H7 (cell line): ENCODE results near the gene TMEM170B. TPM values are rescaled to one million over a fixed set of nuclear protein-coding genes. Genes with fewer than 3 reads are reported as not detected.
"Not testable (repeated sequence)": the region's sequence is repeated elsewhere in the genome, so short reads cannot be mapped to it uniquely, and the experiment has no call there.

Experiments
- DNase-seq: peaks from one replicate; pipeline ENCODE4 v3.0.0; 2012
- H3K27me3 ChIP-seq: 2 replicates; pipeline ENCODE4 v1.6.0; 2011; ENCODE audit warnings: mild to moderate bottlenecking, low read length; ENCODE audit not compliant: control insufficient read depth, insufficient read depth
- H3K36me3 ChIP-seq: replicated peaks from 2 replicates; pipeline ENCODE4 v1.5.1; 2011; ENCODE audit warnings: low read length; ENCODE audit not compliant: control insufficient read depth, insufficient read depth
- H3K4me3 ChIP-seq: 2 replicates; pipeline ENCODE4 v1.5.1; 2011; ENCODE audit warnings: low read depth, mild to moderate bottlenecking, control low read depth, low read length, moderate library complexity; ENCODE audit not compliant: insufficient read depth
- total RNA-seq: library from RNA; depleted of rRNA; stranded (reverse); fragments of >200 nt; shearing (Covaris generic); gene quantifications from 2 replicates; pipeline ENCODE4 v1.2.3, GENCODE V29; 2014

Gene TMEM170B
- total RNA-seq, 1 experiment from 2014 or later = 1.5 TPM

GRCh38 chr6:11547846-11548245, 10.3 kb downstream of the TMEM170B start:
- H3K36me3 ChIP-seq, DNase-seq, H3K4me3 ChIP-seq, H3K27me3 ChIP-seq: not testable (repeated sequence)

GRCh38 chr6:11548578-11548977, 11.0 kb downstream of the TMEM170B start:
- H3K36me3 ChIP-seq, DNase-seq, H3K4me3 ChIP-seq, H3K27me3 ChIP-seq: not testable (repeated sequence)

DNA sequence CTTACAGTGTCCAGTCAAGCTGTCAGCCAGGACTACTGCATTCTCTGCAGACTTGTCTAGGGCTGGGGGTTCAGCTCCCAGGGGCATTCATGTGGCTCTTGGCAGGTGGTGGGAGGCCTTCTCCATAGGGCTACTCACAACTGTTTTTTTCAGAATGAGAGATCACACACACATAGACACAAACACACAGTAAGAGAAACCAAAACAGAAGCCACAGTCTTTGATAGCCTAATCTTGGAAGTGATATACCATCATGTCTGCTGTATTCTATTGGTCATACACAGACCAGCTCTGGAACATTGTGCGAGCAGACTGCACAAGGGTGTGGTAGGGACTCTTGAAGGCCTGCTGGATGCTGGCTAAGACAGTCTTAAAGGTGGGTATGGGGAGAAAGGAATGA, 13.5 kb downstream of the TMEM170B start:
- H3K36me3 ChIP-seq = no peaks in the 10 kb centered on the region
- no peaks in the 10 kb centered on the region for H3K27me3 ChIP-seq
- DNase-seq = no peak
- no peak overlapping the region for H3K4me3 ChIP-seq

- DNase-seq = no peak
- no peaks in the 10 kb centered on the region for H3K27me3 ChIP-seq
- H3K36me3 ChIP-seq = no peaks in the 10 kb centered on the region
- H3K4me3 ChIP-seq = no peak overlapping the region
Measured at GRCh38 chr6:11552442-11552841, 14.9 kb downstream of the TMEM170B start.

- Histone ChIP-seq H3K27me3 (no peaks in the 10 kb centered on the region), H3K4me3 (no peak overlapping the region), H3K36me3 (no peaks in the 10 kb centered on the region)
- DNase-seq = no peak
Measured at GRCh38 chr6:11553824-11554223, 16.3 kb downstream of the TMEM170B start.

DNA sequence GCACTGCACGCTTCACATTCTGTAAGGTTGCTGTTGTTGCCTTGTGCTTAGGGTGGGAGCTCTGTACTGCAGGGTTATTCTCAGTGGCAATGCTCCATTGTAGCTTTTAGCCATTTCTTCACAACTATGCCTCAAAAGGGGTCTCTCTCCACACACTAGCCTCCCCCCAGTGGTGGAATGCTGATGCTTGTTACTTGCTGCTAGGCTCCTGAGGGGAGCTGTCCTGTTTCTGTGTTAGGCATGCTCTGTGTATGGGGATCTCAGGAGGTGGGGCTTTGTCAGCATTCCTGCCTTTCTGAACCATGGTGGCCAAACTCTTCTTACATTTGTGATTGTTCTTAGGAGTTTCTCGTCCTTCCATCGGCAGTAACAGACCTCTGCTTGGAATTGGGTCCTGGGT, 18.8 kb downstream of the TMEM170B start:
- H3K36me3 ChIP-seq = no peaks in the 10 kb centered on the region
- peak; percentile 52 for DNase-seq
- H3K4me3 ChIP-seq = no peak overlapping the region
- H3K27me3 ChIP-seq = no peaks in the 10 kb centered on the region

DNA sequence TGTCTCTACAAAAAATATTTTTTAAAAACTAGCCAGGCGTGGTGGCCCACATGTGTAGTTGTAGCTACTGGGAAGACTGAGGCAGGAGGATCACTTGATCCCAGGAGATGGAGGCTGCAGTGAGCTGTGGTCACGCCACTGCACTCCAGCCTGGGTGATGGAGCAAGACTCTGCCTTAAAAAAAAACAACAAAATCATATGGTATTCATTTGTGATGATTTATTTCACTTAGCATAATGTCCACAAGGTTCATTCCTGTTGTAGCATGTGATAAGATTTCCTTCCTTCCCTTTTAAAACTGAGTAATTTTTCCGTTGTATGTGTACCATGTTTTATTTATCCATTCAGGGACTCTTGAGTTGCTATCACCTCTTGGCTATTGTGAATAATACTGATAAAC, 26.2 kb downstream of the TMEM170B start:
- Histone ChIP-seq H3K36me3 (no peaks in the 10 kb centered on the region), H3K27me3 (no peaks in the 10 kb centered on the region), H3K4me3 (no peak overlapping the region)
- DNase-seq = no peak

DNA sequence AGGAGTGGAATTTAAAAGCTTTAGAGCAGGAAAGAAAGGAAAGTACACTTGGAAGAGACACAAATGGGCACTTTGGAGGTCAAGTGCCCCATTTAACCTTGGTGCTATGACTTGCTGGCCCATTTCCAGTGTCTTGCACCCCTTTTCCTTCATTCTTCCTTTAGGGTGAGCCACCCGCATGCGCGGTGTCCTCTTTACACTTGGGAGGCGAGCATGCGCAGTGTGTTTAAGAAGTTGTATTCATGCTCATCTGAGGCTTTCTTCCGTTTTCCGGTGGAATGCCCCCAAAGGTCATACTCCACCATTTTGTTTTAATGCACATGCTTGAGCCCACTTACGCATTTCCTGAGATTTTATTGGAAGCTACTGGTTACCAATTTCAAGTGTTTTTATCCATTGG, 29.1 kb downstream of the TMEM170B start:
- Histone ChIP-seq H3K4me3 (no peak overlapping the region), H3K36me3 (no peaks in the 10 kb centered on the region), H3K27me3 (no peaks in the 10 kb centered on the region)
- DNase-seq = no peak

DNA sequence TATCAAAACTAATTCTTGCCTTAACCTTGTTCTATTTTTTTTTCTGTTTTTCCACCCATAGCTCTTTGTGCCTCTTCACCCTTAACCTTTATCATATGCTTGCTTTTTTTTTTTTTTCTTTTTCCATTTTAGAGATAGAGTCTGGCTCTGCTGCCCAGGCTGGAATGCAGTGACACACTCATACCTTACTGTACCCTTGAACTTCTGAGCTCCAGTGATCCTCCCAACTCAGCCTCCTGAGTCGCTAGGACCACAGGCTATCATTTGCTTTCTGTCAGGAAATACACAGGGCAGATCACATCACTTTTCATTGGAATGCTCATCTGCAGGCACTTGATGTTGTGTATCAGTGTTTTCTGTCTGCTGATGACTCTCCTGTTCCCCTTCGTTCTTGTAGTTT, 33.5 kb downstream of the TMEM170B start:
- DNase-seq = no peak
- no peaks in the 10 kb centered on the region for H3K36me3 ChIP-seq
- no peak overlapping the region for H3K4me3 ChIP-seq

DNA sequence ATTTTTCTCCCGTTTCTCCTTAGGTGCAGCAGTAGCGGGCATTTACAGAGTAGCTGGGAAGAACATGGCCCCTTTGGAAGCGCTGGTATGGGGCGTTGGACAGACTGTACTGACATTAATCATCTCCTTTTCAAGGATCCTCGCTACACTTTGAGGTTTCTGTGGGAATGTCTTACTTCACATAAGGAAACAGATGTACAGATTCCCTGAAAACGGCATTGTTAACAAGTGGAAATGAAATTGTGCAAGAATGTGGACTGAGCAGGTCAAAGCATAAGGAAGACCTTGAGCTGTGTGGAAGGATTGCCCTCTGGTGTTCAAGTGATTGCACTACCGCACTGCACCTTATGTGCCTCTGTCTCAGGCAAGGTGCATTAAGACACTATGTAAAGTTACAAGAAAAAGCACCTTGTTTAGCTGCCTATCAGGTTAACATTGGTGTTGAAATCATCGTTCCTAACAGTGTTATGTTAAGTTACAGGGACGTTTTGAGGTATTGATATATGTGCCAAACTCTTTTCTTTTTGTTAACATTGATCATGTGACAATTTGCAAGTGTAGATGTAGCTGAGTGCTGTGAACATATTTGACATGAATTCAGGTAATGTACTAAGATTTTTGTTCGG, 38.0 kb downstream of the TMEM170B start:
- no peak overlapping the region for H3K4me3 ChIP-seq
- DNase-seq = peak; percentile 32
- no peaks in the 10 kb centered on the region for H3K27me3 ChIP-seq
- H3K36me3 ChIP-seq = no peaks in the 10 kb centered on the region

More for the DNA sequence above, 33.5 kb downstream of the TMEM170B start:
- no peaks in the 10 kb centered on the region for H3K27me3 ChIP-seq

GRCh38 chr6:11580686-11581405, 43.3 kb downstream of the TMEM170B start:
- no peak for DNase-seq
- H3K4me3 ChIP-seq = no peak overlapping the region
- no peaks in the 10 kb centered on the region for H3K36me3 ChIP-seq
- no peaks in the 10 kb centered on the region for H3K27me3 ChIP-seq

- no peak for DNase-seq
- H3K27me3 ChIP-seq = no peaks in the 10 kb centered on the region
- H3K36me3 ChIP-seq = no peaks in the 10 kb centered on the region
- no peak overlapping the region for H3K4me3 ChIP-seq
Measured at GRCh38 chr6:11584244-11584643, 46.7 kb downstream of the TMEM170B start.

GRCh38 chr6:11585426-11586016, 48.0 kb downstream of the TMEM170B start:
- Histone ChIP-seq H3K27me3 (no peaks in the 10 kb centered on the region), H3K36me3 (no peaks in the 10 kb centered on the region), H3K4me3 (no peak overlapping the region)
- peak; percentile 41 for DNase-seq

- Histone ChIP-seq H3K36me3 (no peaks in the 10 kb centered on the region), H3K27me3 (no peaks in the 10 kb centered on the region), H3K4me3 (no peak overlapping the region)
- DNase-seq = no peak
Measured at GRCh38 chr6:11586117-11586516, 48.6 kb downstream of the TMEM170B start.

DNA sequence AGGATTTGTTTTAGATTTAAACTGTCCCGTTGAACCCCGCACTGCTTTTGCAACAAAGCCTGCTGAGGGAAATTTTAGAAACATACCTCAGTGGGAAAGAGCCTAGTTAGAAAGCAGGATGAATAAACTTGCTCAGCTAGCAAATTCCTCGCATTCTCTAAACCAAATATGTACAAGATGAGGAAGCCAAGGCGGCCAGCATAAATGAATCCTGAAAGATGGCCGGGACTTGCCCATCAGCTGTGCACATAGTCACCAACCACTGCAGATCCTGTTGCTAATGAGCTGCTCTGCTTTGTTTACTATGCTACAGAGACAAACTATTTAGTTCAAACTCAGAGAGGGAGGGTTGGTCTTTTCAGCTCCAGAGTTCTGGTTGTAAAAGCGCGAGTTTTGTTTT, 49.0 kb downstream of the TMEM170B start:
- Histone ChIP-seq H3K4me3 (no peak overlapping the region), H3K27me3 (no peaks in the 10 kb centered on the region), H3K36me3 (no peaks in the 10 kb centered on the region)
- no peak for DNase-seq
